OCI-LY1 (cell line): ENCODE data around the gene CA6.

Experiments used
- H2AFZ ChIP-seq: fragments of 200-600 bp; sonication (generic), shearing (Covaris generic); 2 replicates; pipeline ENCODE4 v1.6.0; 2014; ENCODE audit warnings: antibody characterized with exemption, mild to moderate bottlenecking, low read length
- H3F3A ChIP-seq: fragments of 200-600 bp; sonication (generic), shearing (Covaris generic); 2 replicates; pipeline ENCODE4 v1.6.0; 2014; ENCODE audit warnings: mild to moderate bottlenecking, antibody characterized with exemption, low read length, moderate library complexity; ENCODE audit not compliant: insufficient read depth
- H3K27ac ChIP-seq: fragments of 200-600 bp; sonication (generic); 2 replicates; pipeline ENCODE4 v1.5.1; 2014; ENCODE audit warnings: low read length, mixed run types, mild to moderate bottlenecking, low read depth; ENCODE audit not compliant: poor library complexity, severe bottlenecking
- H3K27me3 ChIP-seq: fragments of 200-600 bp; sonication (generic); 2 replicates; pipeline ENCODE4 v1.6.0; 2014; ENCODE audit warnings: antibody characterized with exemption, mild to moderate bottlenecking, low read length, moderate library complexity; ENCODE audit not compliant: insufficient read depth
- H3K36me3 ChIP-seq: fragments of 200-600 bp; sonication (generic); 2 replicates; pipeline ENCODE4 v1.6.1; 2014; ENCODE audit warnings: mild to moderate bottlenecking, antibody characterized with exemption, low read length, moderate library complexity, mixed read lengths; ENCODE audit not compliant: insufficient read depth
- H3K4me1 ChIP-seq: fragments of 200-600 bp; sonication (generic); 2 replicates; pipeline ENCODE4 v1.5.1; 2014; ENCODE audit warnings: mild to moderate bottlenecking, low read length, moderate library complexity; ENCODE audit not compliant: insufficient read depth, severe bottlenecking
- H3K4me2 ChIP-seq: fragments of 200-600 bp; sonication (generic), shearing (Covaris generic); 2 replicates; pipeline ENCODE4 v1.6.1; 2014; ENCODE audit warnings: low read length
- H3K4me3 ChIP-seq: fragments of 200-600 bp; sonication (generic); 2 replicates; pipeline ENCODE4 v1.5.1; 2014; ENCODE audit warnings: low read length, low read depth, mild to moderate bottlenecking, mixed read lengths; ENCODE audit not compliant: poor library complexity, severe bottlenecking
- H3K79me2 ChIP-seq: fragments of 200-600 bp; shearing (Covaris generic); 2 replicates; pipeline ENCODE4 v1.6.1; 2016; ENCODE audit warnings: mixed run types, low read length, mixed read lengths; ENCODE audit not compliant: insufficient read depth
- H3K9ac ChIP-seq: fragments of 200-600 bp; sonication (generic), shearing (Covaris generic); 2 replicates; pipeline ENCODE4 v1.6.1; 2014; ENCODE audit warnings: mild to moderate bottlenecking, low read length, mixed read lengths
- H3K9me2 ChIP-seq: fragments of 200-600 bp; sonication (generic), shearing (Covaris generic); 2 replicates; pipeline ENCODE4 v1.6.1; 2014; ENCODE audit warnings: low read depth, mild to moderate bottlenecking, low read length, mixed read lengths
- H3K9me3 ChIP-seq: fragments of 200-600 bp; shearing (Covaris generic); 2 replicates; pipeline ENCODE4 v1.6.1; 2014; ENCODE audit warnings: low read length, mixed read lengths
- H4K20me1 ChIP-seq: fragments of 200-600 bp; sonication (generic), shearing (Covaris generic); 2 replicates; pipeline ENCODE4 v1.6.0; 2016; ENCODE audit warnings: mild to moderate bottlenecking, low read length; ENCODE audit not compliant: insufficient read depth
- CTCF ChIP-seq: fragments of 200-600 bp; sonication (generic), shearing (Covaris generic); IDR thresholded peaks from 2 replicates; pipeline ENCODE4 v1.5.1; 2017; ENCODE audit warnings: mild to moderate bottlenecking, antibody characterized with exemption, low read length, moderate library complexity, mixed read lengths
- EZH2 ChIP-seq: fragments of 200-600 bp; sonication (generic), shearing (Covaris generic); IDR thresholded peaks from 2 replicates; pipeline ENCODE4 v1.8.0; 2017; ENCODE audit warnings: borderline replicate concordance, mixed run types, mild to moderate bottlenecking, antibody characterized with exemption, low read length, moderate library complexity, mixed read lengths

Gene CA6

GRCh38 chr1:8980656-8981055 lies 35.0 kb downstream of the CA6 start:
- Histone ChIP-seq H3K27me3 (no peaks in the 10 kb centered on the region), H2AFZ (no peak overlapping the region), H3K4me3 (no peak overlapping the region), H3K9ac (no peak overlapping the region), H3K27ac (no peak overlapping the region), H3K4me2 (no peak overlapping the region), H3F3A (no peaks in the 10 kb centered on the region), H3K79me2 (no peaks in the 10 kb centered on the region), H3K4me1 (no peaks in the 10 kb centered on the region), H4K20me1 (no peaks in the 10 kb centered on the region), H3K9me2 (no peaks in the 10 kb centered on the region), H3K9me3 (no peaks in the 10 kb centered on the region), H3K36me3 (no peaks in the 10 kb centered on the region)
- no peak for TF ChIP-seq EZH2
- no peak for TF ChIP-seq CTCF

GRCh38 chr1:8981169-8981568 lies 35.5 kb downstream of the CA6 start:
- H3K27ac ChIP-seq = no peak overlapping the region

GRCh38 chr1:8984203-8984602 lies 38.5 kb downstream of the CA6 start:
- H3K4me3 ChIP-seq = no peak overlapping the region
- peaks cover 15% of the 10 kb centered on the region for H3K4me1 ChIP-seq
- no peak overlapping the region for H3K27ac ChIP-seq
- no peaks in the 10 kb centered on the region for H3K9me2 ChIP-seq
- no peak overlapping the region for H3K9ac ChIP-seq
- H3K36me3 ChIP-seq = no peaks in the 10 kb centered on the region
- H4K20me1 ChIP-seq = no peaks in the 10 kb centered on the region
- H3F3A ChIP-seq = no peaks in the 10 kb centered on the region
- H3K79me2 ChIP-seq = no peaks in the 10 kb centered on the region
- no peak overlapping the region for H2AFZ ChIP-seq
- H3K9me3 ChIP-seq = no peaks in the 10 kb centered on the region
- no peaks in the 10 kb centered on the region for H3K27me3 ChIP-seq
- H3K4me2 ChIP-seq = no peak overlapping the region
- TF ChIP-seq CTCF = no peak
- no peak for TF ChIP-seq EZH2

More at GRCh38 chr1:8981169-8981568, 35.5 kb downstream of the CA6 start:
- no peaks in the 10 kb centered on the region for H3K79me2 ChIP-seq
- no peaks in the 10 kb centered on the region for H4K20me1 ChIP-seq
- H3K9ac ChIP-seq = no peak overlapping the region
- no peaks in the 10 kb centered on the region for H3K9me3 ChIP-seq
- no peak overlapping the region for H3K4me2 ChIP-seq
- no peaks in the 10 kb centered on the region for H3K27me3 ChIP-seq
- no peak overlapping the region for H3K4me3 ChIP-seq
- TF ChIP-seq CTCF = no peak
- no peak for TF ChIP-seq EZH2
- no peaks in the 10 kb centered on the region for H3K4me1 ChIP-seq
- H3F3A ChIP-seq = no peaks in the 10 kb centered on the region
- no peaks in the 10 kb centered on the region for H3K36me3 ChIP-seq
- H2AFZ ChIP-seq = no peak overlapping the region
- no peaks in the 10 kb centered on the region for H3K9me2 ChIP-seq
